Renal pelvis (tissue), 4 donors: ENCODE measurements around the gene RAPGEF2. TPM values are rescaled to one million over a fixed set of nuclear protein-coding genes. Genes with fewer than 3 reads are reported as not detected.
A peak's percentile ranks its signal among the peaks of the same experiment; 100 is the strongest.
"Not testable (repeated sequence)": the region's sequence is repeated elsewhere in the genome, so short reads cannot be mapped to it uniquely, and the experiment has no call there.

ENCODE experiments used
- DNase-seq: peaks from one replicate; pipeline ENCODE4 v3.0.0-alpha.2; 2013
- polyA plus RNA-seq, 3 donors: library from polyadenylated mRNA; unstranded; fragments of 120-200 nt; gene quantifications; one replicate each; pipeline ENCODE4 v1.2.1, GENCODE V29; 2013; ENCODE audit not compliant: insufficient read length in 3 of 3

RAPGEF2 gene
- polyA plus RNA-seq, 3 donors: 47.2 to 52.4 (median 48.4) TPM

DNA sequence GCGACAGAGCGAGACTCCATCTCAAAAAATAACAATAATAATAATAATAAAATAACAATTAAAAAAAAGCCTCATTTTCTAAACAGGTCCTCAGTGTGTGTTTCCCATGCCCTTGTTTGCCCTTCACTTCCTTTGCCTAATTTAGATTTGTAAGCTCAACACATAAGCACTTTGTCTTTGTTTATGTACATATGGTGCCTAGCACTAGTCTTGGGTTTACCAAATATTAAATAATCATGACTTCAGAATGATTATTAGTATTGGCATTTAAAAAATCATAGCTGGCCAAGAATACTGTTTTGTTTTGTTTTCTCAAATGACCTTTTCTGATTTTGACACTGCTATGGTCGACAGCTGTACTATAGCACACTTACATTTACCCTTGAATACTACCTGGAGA lies 6.4 kb upstream of the RAPGEF2 start:
- no peak for DNase-seq

DNA sequence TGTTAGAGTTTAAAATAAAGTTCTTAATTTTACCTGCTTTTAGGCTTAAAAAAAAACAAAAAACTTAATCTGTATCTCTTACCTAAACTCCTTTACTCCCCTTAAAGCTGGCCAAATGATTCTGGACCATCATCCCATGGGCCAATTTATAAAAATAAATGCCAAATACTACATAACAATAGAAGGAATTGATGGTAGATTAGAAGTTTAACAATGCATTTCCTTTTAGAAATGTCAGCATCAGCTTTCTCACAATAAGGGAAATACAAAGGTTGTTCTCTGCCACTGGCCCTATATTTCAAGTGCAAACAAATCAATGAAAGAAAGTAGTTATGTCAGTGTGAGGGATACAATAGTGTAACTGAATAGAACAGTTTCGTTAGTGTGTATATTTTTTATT lies 5.7 kb upstream of the RAPGEF2 start:
- no peak for DNase-seq

DNA sequence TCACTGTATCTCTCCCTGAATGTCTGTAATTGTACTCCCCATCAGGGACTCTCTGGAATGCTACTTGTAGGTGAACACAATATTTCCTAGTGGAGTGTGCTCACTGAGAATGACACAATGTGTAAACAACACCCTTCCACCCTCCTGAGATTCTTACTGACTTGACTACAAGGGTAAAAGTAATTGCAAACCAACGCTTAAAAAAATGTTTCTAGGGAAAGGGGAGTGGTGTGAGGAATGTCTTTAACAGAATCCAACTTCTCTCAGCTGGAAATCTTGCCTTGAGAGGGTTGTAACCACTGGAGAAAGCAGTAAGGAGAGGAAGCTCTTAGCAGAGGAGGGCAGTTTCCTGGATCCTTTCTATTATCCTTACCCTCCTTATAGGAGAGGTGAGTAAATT lies 5.1 kb upstream of the RAPGEF2 start:
- no peak for DNase-seq

DNA sequence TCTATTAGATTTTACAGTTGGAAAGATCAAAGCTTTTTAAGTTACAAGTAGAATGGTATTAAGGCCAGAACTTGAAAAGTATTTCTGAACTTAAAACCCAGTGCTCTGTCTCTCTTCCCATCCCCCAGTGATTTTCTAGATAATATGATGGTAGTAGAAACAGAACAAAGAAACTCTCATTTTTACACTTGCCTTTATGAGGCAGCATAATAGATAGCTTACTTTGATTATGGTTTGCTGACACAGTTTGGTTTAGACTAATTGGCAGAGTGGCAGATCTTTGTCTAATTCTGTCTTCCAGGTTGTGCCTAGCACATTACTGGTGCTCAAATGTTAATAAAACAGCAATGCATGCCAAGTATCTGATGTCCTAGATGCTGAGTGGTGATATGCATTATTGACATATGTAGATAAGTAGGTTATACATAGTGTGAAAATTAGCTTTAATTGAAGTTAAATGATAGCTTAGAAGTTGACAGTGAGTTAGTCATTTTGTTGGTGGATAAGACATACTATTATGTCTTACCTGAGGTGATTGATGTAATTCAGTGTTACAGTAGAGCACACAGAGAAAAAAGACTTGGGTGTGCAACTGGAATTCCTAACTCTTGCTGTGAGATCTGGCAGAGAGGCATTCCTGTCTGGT lies 4.3 kb upstream of the RAPGEF2 start:
- DNase-seq: no peak

DNA sequence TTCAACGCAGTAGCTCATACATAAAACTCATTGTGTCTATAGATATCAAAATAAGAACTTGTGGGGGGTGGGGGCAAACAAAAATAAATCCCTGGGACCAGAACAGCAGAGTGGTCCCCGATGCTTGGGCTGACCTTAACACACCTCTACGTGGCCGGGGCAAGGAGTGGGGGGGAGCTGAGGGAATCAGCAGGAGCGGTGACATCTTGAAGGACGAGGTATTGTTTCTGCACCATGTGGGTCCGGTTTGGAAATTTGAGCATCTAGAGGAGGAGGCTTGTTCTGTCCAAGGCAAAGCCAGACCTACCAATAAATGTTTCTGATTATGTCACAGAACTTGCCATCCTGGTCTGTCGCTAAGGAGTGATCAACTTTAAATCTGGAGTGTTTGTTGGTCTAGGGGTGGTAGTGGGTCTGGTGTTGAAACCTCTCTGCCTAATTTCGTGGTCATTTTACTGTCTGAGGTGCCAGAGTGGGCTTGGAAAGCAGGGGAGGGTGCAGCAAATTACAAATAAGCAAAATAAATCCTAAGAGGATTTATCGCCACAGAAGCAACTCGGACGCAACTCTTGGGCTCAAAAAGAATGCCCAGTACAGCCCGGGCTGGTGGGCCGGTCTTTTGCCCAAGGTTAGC lies 774 bp upstream of the RAPGEF2 start:
- DNase-seq: no peak

DNA sequence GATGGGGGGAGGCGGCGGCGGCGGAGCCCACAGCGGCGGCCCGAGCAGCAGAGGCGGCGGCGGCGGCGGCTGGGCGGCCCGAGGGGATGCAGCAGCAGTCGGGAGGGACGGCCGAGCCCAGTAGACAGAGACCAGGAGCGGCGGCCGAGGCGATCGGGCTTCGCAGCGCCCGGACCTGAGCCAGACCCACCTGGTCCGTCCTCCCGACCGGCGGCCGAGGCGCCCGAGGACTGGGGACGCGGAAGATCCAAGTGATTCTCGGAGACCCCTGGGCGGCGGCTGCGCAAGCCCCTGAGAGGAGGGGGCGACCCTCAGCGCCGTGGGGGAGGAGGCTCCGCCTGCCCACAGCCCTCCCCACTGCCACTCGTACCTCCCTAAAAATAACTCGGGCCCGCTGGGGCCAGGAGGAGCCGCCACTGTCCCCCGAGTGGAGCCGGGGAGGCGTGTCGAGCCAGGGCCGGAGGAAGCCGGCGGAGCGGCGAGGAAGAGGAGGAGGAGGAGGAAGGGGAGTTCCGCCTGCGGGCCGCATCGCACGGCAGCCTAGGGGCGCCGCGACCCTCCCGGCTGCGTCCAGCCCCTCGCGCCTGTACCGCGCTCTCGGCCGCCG lies 608 bp downstream of the RAPGEF2 start:
- peak; percentile 50 for DNase-seq

DNA sequence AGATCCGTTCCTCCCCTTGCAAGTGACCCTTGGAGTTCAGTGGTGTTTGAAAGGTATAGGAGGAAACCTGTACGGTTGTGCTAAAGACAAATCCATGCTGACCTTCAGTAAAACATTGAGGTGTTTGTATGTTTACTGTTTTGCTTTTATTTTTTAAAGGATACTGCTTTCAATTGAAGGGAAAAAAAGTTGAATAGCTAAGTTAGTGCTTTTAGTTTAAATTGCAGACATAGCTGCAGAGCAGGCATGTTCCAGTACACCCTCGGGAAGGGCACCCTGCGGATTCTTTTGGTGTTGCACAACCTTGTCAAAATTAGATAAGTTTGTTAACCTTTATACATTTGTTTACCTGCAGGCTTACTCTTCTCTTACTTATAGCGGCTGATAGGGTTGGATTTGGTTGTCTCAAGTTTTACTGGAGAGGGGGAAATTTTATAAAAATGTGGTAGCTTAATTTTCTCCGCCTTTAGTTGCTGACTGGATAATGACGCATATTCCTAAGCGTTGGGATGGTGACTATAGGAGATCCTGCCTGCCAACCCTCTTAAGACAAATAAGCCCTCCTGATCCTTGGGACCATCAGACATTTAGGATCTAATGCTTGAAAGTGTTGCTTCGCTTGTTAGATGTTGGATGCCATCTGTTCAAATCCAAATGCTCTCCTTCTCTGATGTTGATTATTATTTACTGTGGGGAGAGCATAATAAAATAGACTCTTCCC lies 2.0 kb downstream of the RAPGEF2 start:
- no peak for DNase-seq

DNA sequence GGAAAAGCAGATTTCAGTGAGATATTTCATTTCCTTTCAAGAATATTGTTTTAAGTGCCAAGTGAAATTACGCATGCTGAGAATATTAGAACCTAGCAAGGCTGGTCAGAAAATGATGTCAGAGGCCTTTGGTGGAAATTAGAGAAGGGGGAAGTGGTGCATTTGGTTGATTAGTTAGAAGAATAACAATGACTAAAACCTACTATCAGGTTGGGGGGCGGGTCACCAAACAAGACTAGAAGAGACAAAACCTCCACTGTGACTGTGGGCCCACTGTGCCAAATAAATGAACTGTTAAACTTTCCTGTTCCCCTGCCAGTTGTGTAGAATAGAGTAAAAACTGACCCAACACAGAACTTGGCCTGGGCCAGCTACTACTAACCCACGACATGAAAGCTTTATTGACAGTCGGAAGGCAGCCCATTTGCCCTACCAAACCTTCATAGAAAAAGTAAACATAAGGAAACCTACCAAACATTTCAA lies 2.9 kb downstream of the RAPGEF2 start:
- DNase-seq: no peak

DNA sequence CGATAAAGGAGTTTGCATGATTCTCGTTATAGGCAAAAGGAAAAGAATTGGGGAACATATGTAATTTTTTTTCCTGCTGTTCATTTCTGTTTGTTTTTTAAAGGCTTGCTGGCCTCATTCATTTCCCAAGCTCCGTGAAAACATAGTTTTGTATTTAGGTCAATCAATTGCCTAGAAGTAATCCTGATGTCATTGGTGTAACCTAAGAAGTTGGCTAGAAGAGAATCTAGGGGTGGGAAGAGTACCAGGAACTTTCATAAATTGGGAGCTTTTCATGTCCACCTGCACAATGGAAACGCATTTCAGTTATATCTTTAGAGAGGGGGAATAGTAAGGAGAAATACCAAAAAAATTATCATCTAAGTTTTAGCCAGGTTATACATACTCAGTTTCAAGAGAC lies 3.8 kb downstream of the RAPGEF2 start:
- DNase-seq: no peak

DNA sequence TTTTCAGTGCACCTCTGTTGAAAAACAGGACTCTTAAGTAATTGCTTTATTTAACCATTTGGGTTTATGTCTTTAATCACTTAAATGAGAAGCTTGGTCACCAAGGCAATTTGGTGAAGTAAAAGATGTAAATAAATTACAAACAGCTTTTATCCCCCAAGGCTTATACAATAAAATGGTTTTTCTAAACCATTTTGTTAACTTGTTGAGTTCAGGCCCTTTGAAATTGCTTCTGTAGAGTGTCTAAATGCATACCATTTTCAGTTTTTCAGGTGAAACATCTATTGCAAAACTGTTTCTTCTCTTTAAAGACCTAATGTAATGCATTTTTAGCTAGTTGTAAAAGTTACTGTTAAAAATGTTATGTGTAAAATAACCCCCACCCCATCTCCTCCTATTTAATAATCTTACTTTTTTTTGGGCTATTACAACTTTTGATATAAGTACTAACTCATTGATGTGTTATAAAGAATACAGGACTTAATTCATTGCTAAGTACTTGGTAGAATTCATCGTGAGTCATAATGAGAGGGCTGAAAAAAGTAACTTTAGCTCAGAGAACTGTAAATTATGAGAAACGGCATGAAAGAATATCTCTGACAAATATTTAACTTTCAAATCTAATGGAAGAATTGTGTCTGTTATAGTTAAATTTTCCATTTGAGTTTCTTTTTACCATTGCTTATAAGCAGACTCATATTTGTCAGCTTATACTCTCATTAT lies 4.5 kb downstream of the RAPGEF2 start:
- DNase-seq: no peak

DNA sequence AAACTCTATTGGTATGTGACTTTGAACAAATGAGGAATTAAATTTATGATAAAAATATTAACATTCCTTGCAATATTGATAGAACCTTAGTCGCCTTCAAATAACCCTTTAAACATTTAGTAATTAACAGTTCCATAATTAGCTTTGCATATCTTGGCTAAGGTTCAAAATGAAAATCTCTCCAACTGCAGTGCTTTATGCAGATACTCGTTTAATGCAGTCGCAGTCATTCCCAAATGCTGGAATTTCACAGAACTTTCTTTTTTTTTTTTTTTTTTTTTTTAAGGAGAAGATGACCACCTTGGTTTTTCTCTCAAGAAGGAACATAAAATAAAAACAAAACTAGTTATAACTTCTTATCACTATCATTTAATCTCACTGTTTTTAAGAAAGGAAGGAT lies 5.2 kb downstream of the RAPGEF2 start:
- no peak for DNase-seq

DNA sequence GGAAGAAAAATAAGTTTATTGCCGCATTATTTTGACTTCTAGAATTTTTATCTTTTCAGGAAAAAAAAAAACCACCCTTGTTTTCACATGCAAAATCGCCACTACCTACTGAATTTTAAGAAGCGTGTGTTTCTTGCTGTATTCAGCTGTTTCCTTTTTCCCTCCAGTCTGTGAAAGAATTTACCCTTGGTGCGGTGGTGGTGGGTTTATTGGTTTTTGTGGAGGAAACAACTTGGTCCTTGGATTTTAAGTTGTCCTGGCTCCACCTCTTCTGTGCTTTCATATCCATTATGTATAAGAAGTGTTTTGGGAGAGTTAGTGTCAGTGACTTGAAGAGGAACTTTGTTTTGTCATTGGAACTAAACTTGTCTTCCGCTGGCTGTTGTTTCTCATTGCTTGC lies 8.1 kb downstream of the RAPGEF2 start:
- no peak for DNase-seq

DNA sequence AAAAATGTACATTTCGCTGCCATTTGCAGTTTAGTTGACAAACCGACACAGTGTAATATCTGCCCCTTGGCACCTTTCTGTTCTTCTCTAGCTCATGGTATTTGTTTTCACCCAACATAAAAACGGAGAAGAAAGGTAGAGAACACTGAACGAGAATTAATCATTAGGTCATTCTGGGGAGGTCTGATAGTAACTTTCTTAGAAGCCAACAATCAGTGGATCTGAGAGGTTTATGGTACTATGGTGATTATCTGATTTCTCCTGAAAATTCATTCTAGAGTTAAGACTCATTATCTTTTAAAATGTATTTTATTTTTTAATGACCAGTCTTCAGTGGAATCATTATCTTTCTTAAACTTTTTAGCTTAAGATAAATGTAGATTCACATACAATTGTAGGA lies 8.5 kb downstream of the RAPGEF2 start:
- no peak for DNase-seq

DNA sequence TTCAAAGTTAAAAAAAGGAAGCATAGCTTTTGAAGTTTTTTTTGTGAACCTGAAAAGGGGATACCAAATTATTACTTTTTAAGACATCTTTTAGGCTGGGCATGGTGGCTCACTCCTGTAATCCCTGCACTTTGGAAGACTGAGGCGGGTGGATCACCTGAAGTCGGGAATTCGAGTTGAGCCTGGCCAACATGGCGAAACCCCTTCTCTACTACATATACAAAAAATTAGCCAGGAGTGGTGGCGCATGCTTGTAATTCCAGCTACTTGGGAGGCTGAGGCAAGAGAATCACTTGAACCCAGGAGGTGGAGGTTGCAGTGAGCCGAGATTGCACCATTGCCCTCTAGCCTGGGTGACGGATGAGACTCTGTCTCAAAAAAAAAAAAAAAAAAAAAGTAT lies 10.5 kb downstream of the RAPGEF2 start:
- DNase-seq: not testable (repeated sequence)

DNA sequence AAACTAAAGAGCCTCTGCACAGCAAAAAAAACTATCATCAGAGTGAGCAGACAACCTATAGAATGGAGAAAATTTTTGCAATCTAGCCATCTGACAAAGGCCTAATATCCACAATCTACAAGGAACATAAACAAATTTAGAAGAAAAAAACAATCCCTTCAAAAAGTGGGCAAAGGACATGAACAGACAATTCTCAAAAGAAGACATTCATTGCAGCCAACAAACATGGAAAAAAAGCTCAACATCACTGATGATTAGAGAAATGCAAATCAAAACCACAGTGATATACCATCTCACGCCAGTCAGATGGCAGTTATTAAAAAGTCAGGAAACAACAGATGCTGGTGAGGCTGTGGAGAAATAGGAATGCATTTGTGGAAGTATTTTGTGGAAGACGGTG lies 13.2 kb downstream of the RAPGEF2 start:
- DNase-seq: not testable (repeated sequence)

DNA sequence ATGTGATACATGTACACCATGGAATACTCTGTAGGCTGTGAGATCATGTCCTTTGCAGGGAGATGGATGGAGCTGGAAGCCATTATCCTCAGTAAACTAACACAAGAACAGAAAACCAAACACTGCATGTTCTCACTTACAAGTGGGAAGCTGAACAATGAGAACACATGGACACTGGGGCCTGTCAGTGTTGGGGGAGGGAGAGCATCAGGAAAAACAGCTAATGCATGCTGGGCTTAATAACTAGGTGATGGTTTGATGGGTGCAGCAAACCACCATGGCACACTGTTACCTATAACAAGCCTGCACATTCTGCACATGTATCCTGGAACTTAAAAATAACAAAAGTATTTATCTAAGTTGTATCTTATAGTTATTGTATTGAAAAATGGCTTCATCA lies 13.8 kb downstream of the RAPGEF2 start:
- not testable (repeated sequence) for DNase-seq

DNA sequence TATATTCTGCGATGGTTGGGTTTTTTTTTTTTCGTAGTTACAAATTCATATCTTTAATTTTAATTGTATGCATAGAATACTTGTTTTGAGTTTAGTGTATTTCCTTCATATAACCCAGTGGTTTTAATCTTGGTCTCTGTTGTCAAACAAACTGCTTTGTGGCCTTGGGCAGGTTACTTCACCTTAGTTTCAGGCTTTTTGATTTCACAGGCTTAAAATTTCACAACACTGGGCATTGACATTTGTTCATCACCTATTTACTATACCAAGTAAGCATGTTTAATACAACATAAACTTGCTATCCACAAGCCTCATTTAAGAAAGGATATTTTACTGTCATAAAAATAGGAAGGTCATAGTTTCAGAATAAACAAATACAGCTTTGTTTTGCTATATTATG lies 14.7 kb downstream of the RAPGEF2 start:
- DNase-seq: no peak

DNA sequence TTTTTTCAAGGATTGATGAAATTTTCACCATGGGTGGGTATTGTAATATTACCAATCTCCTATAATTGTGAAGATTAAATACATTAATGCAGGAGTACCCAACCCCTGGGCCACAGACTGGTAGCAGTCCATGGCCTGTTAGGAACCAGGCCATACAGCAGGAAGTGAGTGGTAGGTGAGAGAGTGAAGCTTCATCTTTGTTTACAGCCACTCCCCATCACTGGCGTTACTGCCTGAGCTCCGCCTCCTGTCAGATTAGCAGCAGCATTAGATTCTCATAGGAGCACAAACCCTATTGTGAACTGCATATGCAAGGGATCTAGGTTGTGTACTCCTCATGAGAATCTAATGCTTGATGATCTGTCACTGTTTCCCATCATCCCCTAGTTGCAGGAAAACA lies 15.1 kb downstream of the RAPGEF2 start:
- no peak for DNase-seq

DNA sequence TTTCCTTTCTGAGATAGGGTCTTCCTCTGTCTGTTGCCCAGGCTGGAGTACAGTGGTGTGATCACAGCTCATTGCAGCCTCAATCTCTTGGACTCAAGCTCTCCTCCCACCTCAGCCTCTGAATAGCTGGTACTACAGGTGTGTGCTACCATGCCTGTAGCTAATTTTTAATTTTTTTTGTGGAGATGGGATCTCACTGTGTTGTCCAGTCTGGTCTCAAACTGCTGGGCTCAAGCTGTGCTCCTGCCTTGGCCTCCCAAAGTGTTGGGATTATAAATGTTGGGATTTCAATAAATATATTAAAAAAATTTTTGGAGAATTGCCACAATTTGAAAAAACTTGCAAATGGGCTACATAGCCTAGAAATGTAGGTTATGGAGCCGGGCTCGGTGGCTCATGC lies 18.5 kb downstream of the RAPGEF2 start:
- no peak for DNase-seq

DNA sequence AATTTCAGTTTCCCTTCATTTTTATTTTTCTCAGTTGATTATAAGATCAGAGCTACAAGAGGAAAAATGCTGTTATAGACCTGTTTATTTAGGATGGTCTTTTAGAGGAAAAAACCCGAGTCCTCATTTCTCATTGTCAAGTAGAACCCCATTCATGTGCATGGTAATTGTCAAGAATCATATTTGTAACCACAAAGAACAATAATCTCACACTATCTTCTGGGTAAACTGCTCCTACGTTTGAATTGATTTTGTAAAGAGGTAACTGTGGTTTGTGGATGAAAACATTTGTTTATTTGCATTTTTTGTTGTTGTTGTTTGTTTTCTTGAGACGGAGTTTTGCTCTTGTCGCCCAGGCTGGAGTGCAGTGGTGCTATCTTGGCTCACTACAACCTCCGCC lies 23.8 kb downstream of the RAPGEF2 start:
- no peak for DNase-seq

DNA sequence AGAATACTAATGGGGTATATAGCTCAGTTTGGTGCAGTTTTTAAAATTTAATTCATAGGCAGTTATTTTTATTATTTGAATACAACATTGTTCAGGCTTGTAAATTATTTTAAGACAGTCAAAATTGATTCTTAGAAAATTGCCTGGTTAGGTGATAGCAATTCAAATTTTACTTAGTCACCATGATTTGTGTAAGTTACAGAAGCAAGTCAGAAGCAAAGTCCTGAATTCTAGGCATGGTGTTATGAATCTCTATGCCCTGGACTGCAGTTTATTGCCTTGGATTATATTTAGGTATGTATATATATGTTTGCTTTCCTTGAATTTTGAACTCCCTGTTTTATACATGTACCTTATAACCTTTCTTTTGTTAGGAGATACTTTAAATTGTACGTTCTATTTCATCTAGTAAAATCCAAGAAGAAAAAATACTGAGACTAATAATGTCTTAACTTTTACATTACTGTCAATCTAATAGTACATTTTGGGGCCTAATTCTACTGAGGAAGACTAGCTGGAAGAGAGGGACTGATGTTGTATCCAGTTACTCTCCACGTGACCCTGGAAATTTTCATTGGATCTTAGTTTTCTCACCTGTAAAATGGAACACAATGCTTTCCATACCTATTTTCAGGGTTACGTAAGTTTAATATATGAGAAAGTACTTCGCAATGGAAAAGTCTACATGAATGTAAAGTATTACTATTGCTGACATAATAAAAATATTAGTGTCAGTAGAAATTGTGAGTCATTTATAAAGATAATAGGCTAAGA lies 25.1 kb downstream of the RAPGEF2 start:
- DNase-seq: no peak
